Activated T-cell treated with anti-CD3 and anti-CD28 coated beads for 1 hour (primary cell): ENCODE measurements around the gene RRP1.

Experiments
- DNase-seq: peaks from one replicate; pipeline ENCODE4 v3.0.0-alpha.2; 2020; ENCODE audit warnings: low read depth

Gene RRP1

GRCh38 chr21:43777953-43778352 lies 11.4 kb upstream of the RRP1 start:
- no peak for DNase-seq

GRCh38 chr21:43778469-43779335 lies 10.7 kb upstream of the RRP1 start:
- DNase-seq = no peak

GRCh38 chr21:43779660-43780059 lies 9.7 kb upstream of the RRP1 start:
- DNase-seq = no peak

- DNase-seq = no peak
Measured at GRCh38 chr21:43781846-43782245, 7.5 kb upstream of the RRP1 start.

GRCh38 chr21:43782431-43783097 lies 6.8 kb upstream of the RRP1 start:
- no peak for DNase-seq

- no peak for DNase-seq
Measured at GRCh38 chr21:43783098-43783700, 6.2 kb upstream of the RRP1 start.

GRCh38 chr21:43785134-43785533 lies 4.2 kb upstream of the RRP1 start:
- DNase-seq = no peak

- no peak for DNase-seq
Measured at GRCh38 chr21:43786300-43786806, 3.0 kb upstream of the RRP1 start.

- DNase-seq = no peak
Measured at GRCh38 chr21:43786807-43787440, 2.5 kb upstream of the RRP1 start.

- no peak for DNase-seq
Measured at GRCh38 chr21:43790010-43790524, 690 bp downstream of the RRP1 start.

GRCh38 chr21:43792406-43792805 lies 3.0 kb downstream of the RRP1 start:
- DNase-seq = no peak

GRCh38 chr21:43793243-43793642 lies 3.9 kb downstream of the RRP1 start:
- no peak for DNase-seq

GRCh38 chr21:43794311-43794710 lies 4.9 kb downstream of the RRP1 start:
- DNase-seq = no peak

- DNase-seq = no peak
Measured at GRCh38 chr21:43794857-43795256, 5.5 kb downstream of the RRP1 start.

GRCh38 chr21:43797415-43797814 lies 8.0 kb downstream of the RRP1 start:
- DNase-seq = no peak

GRCh38 chr21:43797925-43798715 lies 8.7 kb downstream of the RRP1 start:
- no peak for DNase-seq

- DNase-seq = no peak
Measured at GRCh38 chr21:43799301-43799840, 10.0 kb downstream of the RRP1 start.

GRCh38 chr21:43800124-43800523 lies 10.7 kb downstream of the RRP1 start:
- no peak for DNase-seq

- no peak for DNase-seq
Measured at GRCh38 chr21:43800566-43800965, 11.2 kb downstream of the RRP1 start.

GRCh38 chr21:43801006-43801783 lies 11.8 kb downstream of the RRP1 start:
- no peak for DNase-seq
